IMR-90 (cell line): ENCODE measurements around the gene SLIT3. TPM values are rescaled to one million over a fixed set of nuclear protein-coding genes. Genes with fewer than 3 reads are reported as not detected.

Experiments
- ATAC-seq: fragments of 200-7000 bp; cut with Tn5 transposase; 2 replicates; pipeline ENCODE4 v1.9.1; 2020; ENCODE audit warnings: low read depth, mild to moderate bottlenecking, moderate library complexity
- BruUV-seq: library from RNA; stranded (reverse); fragments of 400-500 nt; replicated peaks from 2 replicates; lab custom pipeline; 2021; lab: Mats Ljungman, UMichigan
- CTCF ChIA-PET: fragments of 300-600 bp; formaldehyde crosslinking; extraction: SDS; loops from one replicate; lab custom pipeline; 2021; ENCODE audit warnings: antibody characterized with exemption; lab: Yijun Ruan, JAX
- POLR2A ChIA-PET: fragments of 300-600 bp; sonication (Branson Sonifier 250); formaldehyde crosslinking; loops from one replicate; lab custom pipeline; 2022; ENCODE audit warnings: antibody characterized with exemption; ENCODE audit not compliant: unreplicated experiment; lab: Charles Lee
- DNase-seq: peaks from one replicate; pipeline ENCODE4 v3.0.0; 2013
- H2AFZ ChIP-seq: replicated peaks from 2 replicates; pipeline ENCODE3; 2013; ENCODE audit warnings: low read length, mild to moderate bottlenecking; ENCODE audit not compliant: poor library complexity
- H2AK5ac ChIP-seq: 2 replicates; pipeline ENCODE4 v1.6.1; 2013; ENCODE audit warnings: low read depth, low read length, inconsistent platforms
- H2AK9ac ChIP-seq: replicated peaks from 2 replicates; pipeline ENCODE3; 2013; ENCODE audit warnings: mild to moderate bottlenecking, low read depth, low read length, moderate library complexity; ENCODE audit not compliant: poor library complexity
- H2BK120ac ChIP-seq: 2 replicates; pipeline ENCODE4 v1.6.1; 2013; ENCODE audit warnings: low read depth, low read length, inconsistent platforms
- H2BK15ac ChIP-seq: 3 replicates; pipeline ENCODE4 v1.6.1; 2013; ENCODE audit warnings: low read depth, low read length, inconsistent platforms
- H2BK20ac ChIP-seq: 2 replicates; pipeline ENCODE4 v1.6.1; 2013; ENCODE audit warnings: low read depth, mild to moderate bottlenecking, inconsistent platforms, low read length, moderate library complexity
- H2BK5ac ChIP-seq: 2 replicates; pipeline ENCODE4 v1.6.1; 2013; ENCODE audit warnings: mild to moderate bottlenecking, low read depth, low read length, inconsistent platforms; ENCODE audit not compliant: poor library complexity, severe bottlenecking
- H3K14ac ChIP-seq: replicated peaks from 2 replicates; pipeline ENCODE4 v1.6.1; 2013; ENCODE audit warnings: low read depth, low read length, inconsistent platforms
- H3K18ac ChIP-seq: 2 replicates; pipeline ENCODE4 v1.6.1; 2013; ENCODE audit warnings: low read depth, low read length, control low read depth
- H3K23ac ChIP-seq: 2 replicates; pipeline ENCODE4 v1.6.1; 2013; ENCODE audit warnings: low read depth, low read length, inconsistent platforms
- H3K27ac ChIP-seq: 2 replicates; pipeline ENCODE4 v1.5.1; 2013; ENCODE audit warnings: mild to moderate bottlenecking, control low read depth, low read length; ENCODE audit not compliant: insufficient read depth
- H3K27me3 ChIP-seq: 2 replicates; pipeline ENCODE4 v1.6.1; 2013; ENCODE audit warnings: low read length; ENCODE audit not compliant: control insufficient read depth, insufficient read depth
- H3K36me3 ChIP-seq: 2 replicates; pipeline ENCODE4 v1.6.1; 2013; ENCODE audit warnings: low read length, mixed read lengths; ENCODE audit not compliant: control insufficient read depth, insufficient read depth
- H3K4ac ChIP-seq: 2 replicates; pipeline ENCODE4 v1.6.1; 2013; ENCODE audit warnings: low read depth, low read length, inconsistent platforms
- H3K4me1 ChIP-seq: 2 replicates; pipeline ENCODE4 v1.6.1; 2013; ENCODE audit warnings: low read length, mixed read lengths; ENCODE audit not compliant: control insufficient read depth, insufficient read depth
- H3K4me2 ChIP-seq: 2 replicates; pipeline ENCODE4 v1.6.1; 2013; ENCODE audit warnings: low read depth, mild to moderate bottlenecking, control low read depth, low read length, moderate library complexity
- H3K4me3 ChIP-seq: 2 replicates; pipeline ENCODE4 v1.5.1; 2013; ENCODE audit warnings: low read depth, mild to moderate bottlenecking, control low read depth, low read length, moderate library complexity; ENCODE audit not compliant: insufficient read depth
- H3K56ac ChIP-seq: 2 replicates; pipeline ENCODE4 v1.6.1; 2013; ENCODE audit warnings: low read length, inconsistent platforms; ENCODE audit not compliant: insufficient read depth; ENCODE audit errors: extremely low read depth
- H3K79me1 ChIP-seq, 2 experiments: 2 replicates each; pipeline ENCODE4 v1.6.1; 2013; ENCODE audit warnings: low read length in 2 of 2, inconsistent platforms in 1 of 2, low read depth in 1 of 2
- H3K9ac ChIP-seq: 2 replicates; pipeline ENCODE4 v1.6.1; 2013; ENCODE audit warnings: low read depth, low read length, control low read depth
- H3K9me1 ChIP-seq: 2 replicates; pipeline ENCODE4 v1.6.1; 2013; ENCODE audit warnings: low read length, inconsistent platforms; ENCODE audit not compliant: insufficient read depth
- H3K9me3 ChIP-seq: 2 replicates; pipeline ENCODE4 v1.6.1; 2013; ENCODE audit warnings: low read length; ENCODE audit not compliant: control insufficient read depth, insufficient read depth
- H4K20me1 ChIP-seq: 2 replicates; pipeline ENCODE4 v1.6.1; 2013; ENCODE audit warnings: low read length, inconsistent platforms; ENCODE audit not compliant: insufficient read depth
- H4K5ac ChIP-seq: 2 replicates; pipeline ENCODE4 v1.6.1; 2013; ENCODE audit warnings: mild to moderate bottlenecking, low read depth, low read length, control low read depth
- H4K8ac ChIP-seq, 2 experiments: 2 replicates each; pipeline ENCODE4 v1.6.1; 2013; ENCODE audit warnings: low read depth in 2 of 2, low read length in 2 of 2, control low read depth in 1 of 2, inconsistent platforms in 1 of 2
- H4K91ac ChIP-seq: 2 replicates; pipeline ENCODE4 v1.6.1; 2013; ENCODE audit warnings: low read depth, low read length, inconsistent platforms; ENCODE audit not compliant: insufficient read depth
- BHLHE40 ChIP-seq: fragments of 150-350 bp; IDR thresholded peaks from 2 replicates; pipeline ENCODE4 v1.6.1; 2016; ENCODE audit warnings: mild to moderate bottlenecking, low read depth, low read length
- CHD1 ChIP-seq: IDR thresholded peaks from 2 replicates; pipeline ENCODE4 v1.6.1; 2012; ENCODE audit warnings: low read depth, low read length, improper control_type of control experiment
- FOS ChIP-seq: fragments of 150-350 bp; IDR thresholded peaks from 2 replicates; pipeline ENCODE4 v1.6.1; 2016; ENCODE audit warnings: low read depth, low read length
- MAFK ChIP-seq: IDR thresholded peaks from 2 replicates; pipeline ENCODE4 v1.6.1; 2012; ENCODE audit warnings: low read depth, low read length, improper control_type of control experiment
- MAZ ChIP-seq: IDR thresholded peaks from 2 replicates; pipeline ENCODE4 v1.6.1; 2012; ENCODE audit warnings: low read depth, mild to moderate bottlenecking, low read length, improper control_type of control experiment, moderate library complexity, borderline replicate concordance
- NFE2L2 ChIP-seq: fragments of 150-350 bp; IDR thresholded peaks from 2 replicates; pipeline ENCODE4 v1.6.1; 2016; ENCODE audit warnings: low read depth, mild to moderate bottlenecking, low read length
- RAD21 ChIP-seq: IDR thresholded peaks from 2 replicates; pipeline ENCODE4 v1.6.1; 2012; ENCODE audit warnings: low read length, improper control_type of control experiment
- RCOR1 ChIP-seq: IDR thresholded peaks from 2 replicates; pipeline ENCODE4 v1.6.1; 2012; ENCODE audit warnings: mild to moderate bottlenecking, low read length, improper control_type of control experiment; ENCODE audit not compliant: insufficient replicate concordance
- RFX5 ChIP-seq: IDR thresholded peaks from 2 replicates; pipeline ENCODE4 v1.8.0; 2012; ENCODE audit warnings: low read depth, mild to moderate bottlenecking, low read length, moderate library complexity
- SMC3 ChIP-seq: fragments of 150-350 bp; IDR thresholded peaks from 2 replicates; pipeline ENCODE4 v1.6.1; 2016; ENCODE audit warnings: low read depth, mild to moderate bottlenecking, antibody characterized with exemption, low read length, moderate library complexity
- WGBS, 2 experiments: methylation state at CpG; one replicate each; pipeline versions ENCODE4 v1.1.5 to v1.1.7; 2013; ENCODE audit warnings: missing lambda C conversion rate in 2 of 2; ENCODE audit not compliant: insufficient read length in 1 of 2; ENCODE audit errors: extremely low coverage in 2 of 2; 5-methylcytosine and 5-hydroxymethylcytosine counted together
- dilution Hi-C: fragments of 300-500 bp; cut with HindIII; formaldehyde crosslinking; loops from one replicate; pipeline ENCODE4 v1.14.3; 2018; ENCODE audit warnings: low sequenced_read_pairs; ENCODE audit not compliant: unreplicated experiment
- in situ Hi-C: fragments of 300-500 bp; cut with MboI; formaldehyde crosslinking; loops from 3 replicates; pipeline ENCODE4 v1.14.3; 2019; ENCODE audit warnings: low sequenced_read_pairs, inconsistent platforms, mixed read lengths
- intact Hi-C: fragments of 100-400 bp; cut with micrococcal nuclease; formaldehyde crosslinking; loops from 2 replicates; pipeline ENCODE4 v1.10.0; 2022
- polyA plus RNA-seq, 3 experiments: library from polyadenylated mRNA; depleted of rRNA; stranded (reverse); fragments of >200 nt; gene quantifications; 2 replicates each; pipeline ENCODE4 v1.2.3, GENCODE V29; 2012; ENCODE audit warnings: low replicate concordance in 1 of 3
- total RNA-seq: library from RNA; depleted of rRNA; stranded (reverse); fragments of >200 nt; gene quantifications from 2 replicates; pipeline ENCODE4 v1.2.3, GENCODE V29; 2012
- TF ChIP-seq, protein P1 (sequence below): fragments of 150-350 bp; IDR thresholded peaks from 2 replicates; pipeline ENCODE4 v1.6.1; 2016; ENCODE audit warnings: low read depth, mild to moderate bottlenecking, low read length, moderate library complexity, borderline replicate concordance

The SLIT3 gene
- total and polyA plus RNA-seq, 2 of the 4 experiments (the other 2 are of a cell fraction): 0.18 to 0.50 TPM

- H3K27ac ChIP-seq: no peak overlapping the region
- no peak overlapping the region for H2AFZ ChIP-seq
- no peak overlapping the region for H3K14ac ChIP-seq
- H3K4me2 ChIP-seq: no peak overlapping the region
- no peak overlapping the region for H3K9ac ChIP-seq
- H2BK120ac ChIP-seq: no peak overlapping the region
- no peak for DNase-seq
- no peaks in the 10 kb centered on the region for H3K79me1 ChIP-seq
- H2AK5ac ChIP-seq: no peak overlapping the region
- H2BK5ac ChIP-seq: no peak overlapping the region
- no peak overlapping the region for H2BK15ac ChIP-seq
- in situ Hi-C loops: no loop called here
- peaks cover 14% of the 10 kb centered on the region for H3K9me3 ChIP-seq
- no peak overlapping the region for H3K56ac ChIP-seq
- ChIA-PET CTCF (no interaction called here), POLR2A (no interaction called here)
- H3K23ac ChIP-seq: no peak overlapping the region
- dilution Hi-C loops: no loop called here
- WGBS, 2 experiments: no CpG with 5 or more reads among the region's 5 CpGs
- H3K4me1 ChIP-seq: no peaks in the 10 kb centered on the region
- no peaks in the 10 kb centered on the region for H3K36me3 ChIP-seq
- no peak overlapping the region for H3K4me3 ChIP-seq
- intact Hi-C loops: no loop called here
- no peaks in the 10 kb centered on the region for H3K9me1 ChIP-seq
- H2BK20ac ChIP-seq: no peak overlapping the region
- H2AK9ac ChIP-seq: no peak overlapping the region
- ATAC-seq: no peak
- H4K20me1 ChIP-seq: no peaks in the 10 kb centered on the region
- H4K8ac ChIP-seq: no peak overlapping the region
- H3K4ac ChIP-seq: no peak overlapping the region
- no TSS peak for BruUV-seq
- H3K18ac ChIP-seq: no peak overlapping the region
- TF ChIP-seq RAD21 (no peak), NFE2L2 (no peak), MAZ (no peak), MAFK (no peak), SMC3 (no peak), BHLHE40 (no peak), CHD1 (no peak), FOS (no peak), RFX5 (no peak), RCOR1 (no peak)
- TF ChIP-seq, protein P1, sequence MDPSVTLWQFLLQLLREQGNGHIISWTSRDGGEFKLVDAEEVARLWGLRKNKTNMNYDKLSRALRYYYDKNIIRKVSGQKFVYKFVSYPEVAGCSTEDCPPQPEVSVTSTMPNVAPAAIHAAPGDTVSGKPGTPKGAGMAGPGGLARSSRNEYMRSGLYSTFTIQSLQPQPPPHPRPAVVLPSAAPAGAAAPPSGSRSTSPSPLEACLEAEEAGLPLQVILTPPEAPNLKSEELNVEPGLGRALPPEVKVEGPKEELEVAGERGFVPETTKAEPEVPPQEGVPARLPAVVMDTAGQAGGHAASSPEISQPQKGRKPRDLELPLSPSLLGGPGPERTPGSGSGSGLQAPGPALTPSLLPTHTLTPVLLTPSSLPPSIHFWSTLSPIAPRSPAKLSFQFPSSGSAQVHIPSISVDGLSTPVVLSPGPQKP: no peak
- H4K91ac ChIP-seq: no peak overlapping the region
- no peak overlapping the region for H4K5ac ChIP-seq
- no peaks in the 10 kb centered on the region for H3K27me3 ChIP-seq
Measured at GRCh38 chr5:169112016-169112415, 188.9 kb downstream of the SLIT3 start.
